AG09309 (cell line): ENCODE data around the gene BACH1.

Source experiments
- DNase-seq: peaks from one replicate; pipeline ENCODE4 v3.0.0-alpha.2; 2010; ENCODE audit warnings: low read depth
- H3K4me3 ChIP-seq: 2 replicates; pipeline ENCODE4 v1.5.1; 2011; ENCODE audit warnings: mild to moderate bottlenecking, low read depth, low read length, moderate library complexity; ENCODE audit not compliant: control insufficient read depth
- CTCF ChIP-seq: IDR thresholded peaks from 2 replicates; pipeline ENCODE4 v1.5.1; 2011; ENCODE audit warnings: mild to moderate bottlenecking, low read depth, low read length, inconsistent platforms; ENCODE audit not compliant: insufficient read depth, control insufficient read depth; ENCODE audit errors: missing control alignments

BACH1 gene

GRCh38 chr21:29305068-29305467, 6.3 kb downstream of the BACH1 start:
- no peak overlapping the region for H3K4me3 ChIP-seq
- no peak for DNase-seq

GRCh38 chr21:29305561-29305960, 6.8 kb downstream of the BACH1 start:
- TF ChIP-seq CTCF = no peak
- no peak overlapping the region for H3K4me3 ChIP-seq
- no peak for DNase-seq

More at GRCh38 chr21:29305068-29305467, 6.3 kb downstream of the BACH1 start:
- no peak for TF ChIP-seq CTCF

GRCh38 chr21:29306920-29307319, 8.2 kb downstream of the BACH1 start:
- no peak overlapping the region for H3K4me3 ChIP-seq
- TF ChIP-seq CTCF = no peak
- no peak for DNase-seq

- H3K4me3 ChIP-seq = no peak overlapping the region
- no peak for DNase-seq
- no peak for TF ChIP-seq CTCF
These were observed 9.2 kb downstream of the BACH1 start for GRCh38 chr21:29307718-29308455.

GRCh38 chr21:29308456-29308783, 9.7 kb downstream of the BACH1 start:
- TF ChIP-seq CTCF = no peak
- no peak for DNase-seq
- no peak overlapping the region for H3K4me3 ChIP-seq

- H3K4me3 ChIP-seq = no peak overlapping the region
- no peak for DNase-seq
- no peak for TF ChIP-seq CTCF
These were observed 11.0 kb downstream of the BACH1 start for GRCh38 chr21:29309703-29310102.
